GM19463 (cell line): ENCODE measurements around the gene CBLB.

ENCODE experiments used
- ATAC-seq: cut with Tn5 transposase; IDR thresholded peaks from one replicate; pipeline ENCODE4 v1.9.1; 2021; ENCODE audit warnings: mild to moderate bottlenecking, moderate library complexity; ENCODE audit not compliant: unreplicated experiment

Gene CBLB

GRCh38 chr3:105715372-105715771, 153.4 kb downstream of the CBLB start:
- no peak for ATAC-seq

GRCh38 chr3:105714453-105714852, 154.4 kb downstream of the CBLB start:
- ATAC-seq, result no peak

DNA sequence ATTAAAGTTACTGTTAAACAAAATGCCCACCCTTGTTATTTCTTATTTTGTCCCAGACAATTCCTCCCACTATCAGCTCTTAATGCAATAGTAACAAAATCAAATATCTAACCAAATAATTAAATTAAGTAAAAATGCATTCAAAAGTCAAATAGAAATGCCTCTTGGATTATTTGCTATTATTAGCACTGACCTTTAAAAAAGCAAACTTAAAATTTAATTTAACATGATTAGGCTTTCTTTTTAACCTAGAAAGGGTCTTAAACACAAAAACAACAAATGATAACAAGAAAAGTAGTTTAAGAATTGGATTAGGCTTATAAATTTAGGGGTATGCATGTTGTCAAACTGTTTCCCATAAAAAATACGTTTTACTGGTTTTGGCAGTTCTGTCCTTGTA, 159.8 kb downstream of the CBLB start:
- ATAC-seq, result no peak

GRCh38 chr3:105707009-105707408, 161.8 kb downstream of the CBLB start:
- ATAC-seq, result no peak

DNA sequence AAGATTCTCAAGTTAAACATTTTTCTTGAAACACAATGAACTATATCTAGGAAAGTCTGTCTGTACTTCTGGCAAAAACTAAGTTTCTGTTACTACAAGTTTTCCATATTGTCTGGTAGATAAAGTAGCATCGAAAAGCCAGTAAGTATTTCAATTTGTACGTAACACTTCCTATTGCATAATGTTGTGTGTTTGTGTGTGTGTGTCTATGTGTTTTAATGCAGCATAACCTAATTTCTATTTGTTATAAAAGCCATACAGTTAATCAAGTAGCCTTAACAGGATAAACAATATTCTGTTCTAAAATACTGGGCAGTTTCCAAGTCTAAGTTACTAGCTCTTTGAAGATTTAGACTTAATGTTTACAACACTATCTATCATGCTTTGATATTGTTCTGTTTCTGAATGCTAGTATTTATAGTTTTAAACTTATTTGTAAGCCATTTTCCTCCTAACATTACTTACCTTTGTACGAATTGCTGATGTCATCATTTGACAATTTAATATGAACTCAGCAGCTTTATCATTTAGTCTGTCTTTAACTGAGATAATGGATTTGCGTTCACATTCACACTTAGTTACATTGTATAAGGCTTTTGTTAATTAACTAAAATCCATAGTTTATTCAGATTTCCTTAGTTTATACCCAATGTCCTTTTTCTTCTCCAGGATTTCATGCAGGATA, 163.9 kb downstream of the CBLB start:
- ATAC-seq, result no peak

DNA sequence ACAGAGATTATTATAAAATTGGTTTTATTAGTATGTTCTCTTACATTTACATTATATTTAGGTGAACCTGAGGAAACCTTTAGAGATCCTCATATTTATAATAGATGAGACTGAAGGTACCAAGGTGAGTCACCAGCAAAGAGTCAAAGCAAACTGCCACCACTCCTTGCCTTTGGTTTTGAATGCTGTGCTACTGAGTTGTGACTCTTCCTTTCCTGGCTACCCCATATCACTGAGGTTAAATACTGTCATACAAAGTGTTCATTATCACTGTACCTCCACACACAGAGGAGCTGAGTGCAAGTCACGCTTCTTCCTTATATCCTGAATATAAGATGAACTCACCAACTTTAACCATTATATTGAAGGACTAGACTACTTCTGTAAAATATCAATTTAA, 168.2 kb downstream of the CBLB start:
- no peak for ATAC-seq

DNA sequence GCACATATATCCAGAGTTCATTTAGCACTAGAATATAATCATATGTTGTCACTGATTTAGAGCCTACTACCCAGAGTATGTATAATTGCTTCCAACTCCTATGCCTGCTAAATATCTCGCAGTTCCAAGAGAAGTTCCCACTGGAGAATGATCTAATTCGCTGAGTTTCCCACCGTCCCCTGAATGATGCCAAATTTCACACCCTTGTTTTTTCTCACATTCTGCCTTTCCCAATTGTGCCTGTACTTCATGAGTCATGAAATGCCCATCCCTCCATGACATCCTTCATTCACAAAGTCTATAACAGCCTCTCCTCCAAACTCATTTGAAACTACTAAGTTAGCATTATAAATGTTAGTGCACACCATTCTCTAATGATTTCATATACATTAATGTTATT, 177.2 kb downstream of the CBLB start:
- no peak for ATAC-seq

- no peak for ATAC-seq
These were observed 177.8 kb downstream of the CBLB start for GRCh38 chr3:105691053-105691452.

DNA sequence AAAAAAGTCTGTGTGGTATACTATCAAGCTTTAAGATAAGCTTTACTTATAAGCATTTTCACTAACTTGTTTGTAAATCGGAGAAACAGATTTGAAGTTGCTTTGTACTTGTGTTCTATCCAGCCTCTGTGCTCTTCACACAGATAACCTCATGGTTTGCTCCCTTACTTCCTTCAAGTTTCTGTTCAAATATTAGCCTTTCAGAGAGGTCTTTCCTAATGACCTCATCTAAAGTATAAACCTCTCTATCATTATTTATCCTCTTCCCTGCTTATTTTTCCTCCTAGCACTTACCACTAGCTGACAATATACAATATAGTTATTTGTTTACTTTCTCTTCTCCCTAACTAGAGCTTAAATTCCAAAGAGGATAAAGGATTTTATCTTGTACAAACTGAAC, 180.0 kb downstream of the CBLB start:
- no peak for ATAC-seq

- no peak for ATAC-seq
These were observed 182.4 kb downstream of the CBLB start for GRCh38 chr3:105686278-105686897.

GRCh38 chr3:105679951-105680350, 188.9 kb downstream of the CBLB start:
- ATAC-seq, result no peak

DNA sequence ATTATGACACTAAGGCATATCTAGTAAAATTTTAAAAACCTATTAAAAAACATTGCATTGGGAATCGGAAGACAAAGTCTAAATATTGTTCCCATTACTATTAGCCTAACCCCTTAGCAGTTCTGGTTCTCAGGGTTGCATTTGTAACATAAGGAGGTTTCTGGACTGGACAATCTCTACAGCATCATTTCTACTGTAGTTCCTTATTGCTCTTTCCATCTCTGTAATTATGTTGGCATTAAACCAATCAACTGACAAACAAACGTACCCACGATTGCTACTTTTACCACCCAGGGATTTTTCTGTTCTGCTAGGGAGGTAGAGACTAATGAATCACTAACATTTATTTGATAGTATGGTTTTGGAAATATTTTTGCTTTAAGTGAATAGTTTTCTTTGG, 190.8 kb downstream of the CBLB start:
- no peak for ATAC-seq

- no peak for ATAC-seq
These were observed 192.1 kb downstream of the CBLB start for GRCh38 chr3:105676621-105677300.

DNA sequence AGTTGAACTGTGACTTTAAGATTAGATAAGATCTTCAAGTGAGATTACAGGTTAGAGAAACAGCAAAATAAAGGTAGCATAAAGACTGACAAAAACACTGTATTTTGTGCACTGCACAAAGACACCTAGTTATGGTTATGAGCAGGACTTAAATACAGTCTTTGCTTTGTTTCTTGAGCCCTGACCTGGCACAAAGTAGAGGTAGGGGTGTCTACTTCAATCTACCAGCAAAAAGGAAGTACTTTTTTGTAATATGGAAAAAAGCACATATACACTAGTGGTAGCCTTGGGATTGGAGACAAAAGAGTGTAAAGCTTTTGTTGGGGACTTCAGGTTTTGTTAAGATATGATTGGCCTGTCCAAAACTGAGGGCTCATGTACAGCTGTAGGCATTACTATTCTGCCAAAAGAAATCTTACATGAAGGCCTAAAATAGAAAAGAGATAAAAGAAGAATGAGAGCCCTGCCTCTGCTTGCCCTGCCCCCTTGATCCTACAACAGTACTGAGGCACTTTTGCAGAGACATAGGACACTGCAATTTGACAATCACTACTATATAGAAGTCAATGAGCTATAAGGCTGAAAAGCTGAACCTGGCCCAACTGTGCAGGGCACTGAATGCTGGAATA, 194.3 kb downstream of the CBLB start:
- no peak for ATAC-seq

DNA sequence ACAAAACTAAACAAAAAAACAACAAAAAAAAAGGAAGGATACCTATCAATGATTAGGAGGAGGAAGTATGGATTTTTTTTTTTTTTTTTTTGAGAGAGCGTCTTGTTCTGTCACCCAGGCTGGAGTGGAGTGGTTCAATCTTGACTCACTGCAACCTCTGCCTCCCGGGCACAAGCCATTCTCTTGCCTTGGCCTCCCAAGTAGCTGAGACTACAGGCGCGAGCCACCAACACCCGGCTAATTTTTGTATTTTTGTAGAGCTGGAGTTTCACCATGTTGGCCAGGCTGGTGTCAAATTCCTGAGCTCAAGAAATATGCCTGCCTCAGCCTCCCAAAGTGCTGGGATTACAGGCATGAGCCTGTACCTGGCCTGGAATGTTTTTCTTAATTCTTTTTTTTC, 195.8 kb downstream of the CBLB start:
- ATAC-seq, result no peak

DNA sequence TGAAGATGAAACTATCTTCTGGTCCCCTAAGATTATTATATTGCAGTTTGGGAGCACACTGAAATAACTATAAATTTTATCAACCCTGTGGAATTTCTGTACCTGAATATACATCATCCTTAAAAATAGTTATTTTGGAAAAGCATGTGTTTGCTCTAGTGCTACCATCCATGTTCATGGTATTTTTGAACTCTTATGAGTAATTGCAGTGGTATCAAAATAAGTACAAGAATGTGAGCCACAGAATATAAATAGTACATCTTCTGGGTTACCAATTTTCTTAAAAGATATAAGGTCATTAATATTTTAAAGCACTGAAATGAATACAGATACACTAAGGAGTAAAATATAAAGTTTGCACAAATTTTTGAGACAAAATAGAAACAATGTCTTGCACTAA, 206.5 kb downstream of the CBLB start:
- ATAC-seq, result no peak

DNA sequence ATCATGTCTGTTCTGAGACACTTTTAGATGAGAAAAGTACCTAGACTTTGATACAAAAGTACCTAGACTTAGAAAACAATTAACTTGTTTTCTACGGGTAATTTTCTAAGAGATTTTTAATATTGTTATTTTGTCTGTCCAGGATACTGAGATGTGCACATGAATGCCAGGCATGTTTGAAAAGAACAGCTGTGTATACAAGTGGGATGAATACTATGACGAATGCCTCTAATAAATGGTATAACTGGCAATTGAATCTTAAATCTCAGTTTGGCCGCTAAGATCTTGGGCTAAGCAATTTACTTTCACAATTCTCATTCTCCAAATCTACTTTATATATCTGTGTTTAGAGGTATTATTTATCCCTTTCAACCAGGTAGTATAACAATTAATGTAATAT, 207.4 kb downstream of the CBLB start:
- ATAC-seq, result no peak

GRCh38 chr3:105656651-105657504, 211.9 kb downstream of the CBLB start:
- no peak for ATAC-seq

- no peak for ATAC-seq
These were observed 214.9 kb downstream of the CBLB start for GRCh38 chr3:105653868-105654267.

GRCh38 chr3:105653166-105653565, 215.6 kb downstream of the CBLB start:
- ATAC-seq, result no peak

DNA sequence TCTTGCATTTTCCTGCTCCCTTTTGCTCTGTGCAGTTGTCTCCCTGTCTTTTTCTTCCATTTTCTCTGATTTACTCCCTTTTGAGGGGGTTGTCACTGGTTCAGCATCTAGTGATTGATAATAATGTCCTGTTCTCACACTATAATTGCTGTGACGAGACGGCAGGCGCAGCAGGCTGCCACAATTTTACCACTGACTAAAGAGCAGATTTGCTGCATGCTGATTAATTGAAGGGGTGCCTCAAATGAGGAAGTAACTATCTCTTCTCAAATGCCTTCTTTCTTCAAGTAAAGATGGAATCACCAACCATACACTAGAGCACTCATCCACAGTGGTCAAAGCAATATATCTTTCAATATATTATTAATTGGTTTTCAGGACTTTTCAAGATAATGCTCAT, 219.3 kb downstream of the CBLB start:
- ATAC-seq, result no peak
